NCI-H2227 (cell line): ENCODE measurements around the gene TRIP11.

Experiments used
- DNase-seq: peaks from one replicate; lab custom pipeline; 2025; ENCODE audit not compliant: unreplicated experiment; lab: John Stamatoyannopoulos, UW

TRIP11 gene

DNA sequence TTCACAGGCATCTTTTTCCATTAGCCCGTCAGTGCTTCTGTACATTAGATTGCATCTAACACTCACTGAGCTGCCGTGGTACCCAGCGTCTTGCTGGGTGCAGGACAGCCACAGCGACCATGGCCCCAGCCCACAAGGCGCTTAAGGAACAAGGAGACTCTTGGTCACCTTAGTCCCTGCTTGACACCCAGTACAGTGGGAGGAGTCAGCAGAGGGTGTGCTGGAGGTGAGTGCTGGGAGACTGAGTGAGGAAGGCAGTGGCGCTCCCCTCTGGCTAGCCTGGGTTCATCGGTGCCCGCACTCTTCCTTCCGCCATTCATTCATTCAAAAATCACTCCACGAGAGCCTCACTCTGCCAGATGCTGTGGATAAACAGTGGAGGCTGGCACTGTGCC lies 114.1 kb downstream of the TRIP11 start:
- DNase-seq = no peak

DNA sequence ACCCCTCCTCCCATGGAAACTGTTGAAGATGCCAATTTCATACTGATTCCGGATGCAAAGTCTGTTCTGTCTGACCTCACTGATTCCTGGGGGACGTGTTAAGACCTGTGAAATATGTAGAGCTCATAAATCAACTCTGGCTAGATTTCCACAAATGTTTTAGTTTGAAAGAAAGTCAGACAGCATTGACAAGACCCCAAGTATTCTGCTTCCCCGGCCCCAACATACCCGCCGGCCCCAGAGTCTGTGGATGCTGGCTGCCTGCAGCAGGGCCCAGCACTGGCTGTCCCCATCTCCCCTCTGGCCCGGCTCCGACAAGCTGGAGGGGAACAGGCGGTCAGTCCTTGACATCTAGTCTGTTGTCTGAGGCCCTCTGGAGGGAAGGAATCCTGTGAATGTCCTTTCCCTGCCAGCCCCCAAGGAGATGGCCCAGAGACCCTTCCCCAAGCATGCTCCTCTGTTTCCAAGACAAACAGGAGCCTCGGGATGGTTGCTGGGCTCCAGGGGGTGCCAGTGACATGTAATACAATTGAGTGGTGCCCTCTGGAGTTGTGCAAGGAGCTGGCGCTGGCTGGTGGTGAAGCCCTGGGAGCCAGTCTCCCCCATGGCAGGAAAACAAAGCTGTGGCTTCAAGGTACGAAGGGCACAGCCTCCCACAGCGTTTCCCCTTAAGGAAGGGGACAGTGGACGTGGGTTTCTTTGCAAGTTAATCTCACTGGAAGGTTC lies 114.7 kb downstream of the TRIP11 start:
- no peak for DNase-seq

DNA sequence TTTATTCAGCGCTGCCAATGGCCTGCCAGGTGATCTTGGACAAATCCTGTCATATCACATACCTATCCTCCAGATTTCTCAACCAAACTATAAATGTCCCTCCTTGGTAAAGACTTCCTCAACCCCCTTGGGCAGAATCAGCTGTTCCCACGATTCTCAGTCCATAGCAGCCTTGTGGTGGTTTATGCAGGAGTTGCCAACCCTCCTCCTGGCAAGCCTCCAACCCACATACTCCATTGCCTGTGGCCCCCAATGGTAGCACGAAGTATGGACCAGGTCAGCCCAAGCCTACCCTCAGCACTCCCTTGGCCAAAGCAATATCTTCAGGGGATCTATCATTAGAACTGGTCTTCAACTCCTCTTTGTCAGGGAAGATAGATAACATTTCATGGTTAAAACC lies 119.3 kb downstream of the TRIP11 start:
- no peak for DNase-seq

DNA sequence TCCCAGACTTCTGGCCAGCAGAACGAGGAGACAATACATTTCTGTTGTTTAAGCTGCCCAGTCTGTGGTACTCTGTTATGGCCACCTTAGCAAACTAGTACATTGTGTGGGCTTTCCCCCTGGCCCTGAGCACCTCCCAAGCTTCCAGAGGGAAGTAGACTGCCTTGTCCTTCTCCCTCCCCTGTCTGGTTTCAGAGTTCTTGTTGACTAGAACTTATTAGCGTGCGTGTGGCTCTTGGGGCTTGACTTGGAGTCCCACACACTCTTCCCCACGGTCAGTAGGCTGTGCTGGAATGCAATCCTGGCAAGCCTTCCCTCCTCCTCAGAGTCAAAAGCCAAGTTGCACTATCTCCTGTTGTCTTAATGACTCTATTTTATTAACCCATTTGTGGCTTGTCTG lies 120.0 kb downstream of the TRIP11 start:
- no peak for DNase-seq

DNA sequence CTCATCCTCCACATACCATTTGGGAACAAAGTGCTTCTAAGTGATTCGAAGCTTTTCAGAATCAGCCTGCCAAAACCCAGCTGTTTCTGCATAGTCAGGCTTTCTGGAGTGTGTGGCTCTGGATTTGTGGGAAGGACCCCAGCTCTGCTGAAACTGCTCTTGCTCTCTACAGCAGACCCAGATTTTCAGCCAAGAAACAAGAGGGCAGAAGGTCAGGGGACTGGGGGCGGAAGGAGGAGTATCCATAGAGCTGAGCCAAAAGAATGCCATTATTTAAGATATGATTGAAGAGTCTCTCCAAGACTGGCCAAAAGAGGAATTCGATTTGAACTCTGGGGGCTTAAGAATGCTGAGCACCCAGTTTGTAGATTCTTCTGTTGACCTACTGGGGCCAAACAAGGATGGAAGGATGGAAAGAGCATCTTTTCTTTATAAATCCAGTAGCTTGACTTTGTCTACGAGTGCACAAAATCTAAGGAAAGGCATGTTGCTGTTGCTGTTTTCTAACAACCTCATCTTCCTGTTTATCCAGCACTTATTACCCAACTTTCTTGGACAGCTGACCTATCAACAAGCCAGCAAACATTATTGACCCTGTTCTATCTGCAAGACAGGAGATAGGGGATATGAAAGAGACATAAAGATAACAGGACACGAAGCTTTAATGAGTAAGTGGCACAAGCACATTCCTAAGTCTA lies 121.5 kb downstream of the TRIP11 start:
- no peak for DNase-seq
